H1 (cell line): ENCODE measurements around the gene RAD51B. TPM values are rescaled to one million over a fixed set of nuclear protein-coding genes. Genes with fewer than 3 reads are reported as not detected.

Source experiments
- CTCF ChIA-PET: fragments of 300-600 bp; sonication (Branson Sonifier 250); formaldehyde crosslinking; loops from one replicate; lab custom pipeline; 2021; ENCODE audit not compliant: partially characterized antibody; lab: Charles Lee
- POLR2A ChIA-PET: fragments of 300-600 bp; sonication (Branson Sonifier 250); formaldehyde crosslinking; loops from one replicate; lab custom pipeline; 2021; ENCODE audit warnings: inconsistent platforms; ENCODE audit not compliant: partially characterized antibody; lab: Charles Lee
- DNase-seq, 2 experiments: peaks; one replicate each; pipeline versions ENCODE4 v3.0.0 to v3.0.0-alpha.2; 2010 to 2022; ENCODE audit warnings: low spot score in 2 of 2, low read depth in 1 of 2, mixed read lengths in 1 of 2
- FAIRE-seq: peaks from 2 replicates; lab custom pipeline; 2011; peaks lifted over from hg19 to GRCh38; lab: Jason Lieb, UNC
- H2AFZ ChIP-seq: 2 replicates; pipeline ENCODE4 v1.8.1; 2012; ENCODE audit warnings: low read length, inconsistent platforms
- H2AK5ac ChIP-seq: 2 replicates; pipeline ENCODE4 v1.6.1; 2013; ENCODE audit warnings: low read depth, low read length
- H2BK120ac ChIP-seq: replicated peaks from 2 replicates; pipeline ENCODE3; 2013; ENCODE audit warnings: low read depth, low read length, inconsistent platforms
- H2BK12ac ChIP-seq: 2 replicates; pipeline ENCODE4 v1.6.1; 2013; ENCODE audit warnings: low read depth, low read length
- H2BK15ac ChIP-seq: 2 replicates; pipeline ENCODE4 v1.6.1; 2013; ENCODE audit warnings: low read length
- H2BK20ac ChIP-seq: 2 replicates; pipeline ENCODE4 v1.6.1; 2013; ENCODE audit warnings: low read length
- H2BK5ac ChIP-seq: 2 replicates; pipeline ENCODE4 v1.6.1; 2013; ENCODE audit warnings: low read depth, low read length
- H3K14ac ChIP-seq: 2 replicates; pipeline ENCODE4 v1.6.1; 2013; ENCODE audit warnings: inconsistent platforms; ENCODE audit not compliant: insufficient read length
- H3K18ac ChIP-seq: 2 replicates; pipeline ENCODE4 v1.6.1; 2013; ENCODE audit warnings: low read length; ENCODE audit errors: extremely low read depth
- H3K23ac ChIP-seq: 2 replicates; pipeline ENCODE4 v1.6.1; 2013; ENCODE audit warnings: inconsistent platforms; ENCODE audit not compliant: insufficient read length
- H3K23me2 ChIP-seq: 2 replicates; pipeline ENCODE4 v1.6.1; 2013; ENCODE audit warnings: low read depth, low read length
- H3K27ac ChIP-seq: 2 replicates; pipeline ENCODE4 v1.6.1; 2011; ENCODE audit warnings: low read depth, low read length, inconsistent platforms
- H3K27me3 ChIP-seq, 4 experiments: replicated peaks in 1 of 4; 1 replicate in 1 of 4; 2 replicates in 3 of 4; pipeline versions ENCODE4 v1.6.1 to v1.8.1; 2011 to 2013; ENCODE audit warnings: low read length in 3 of 4, mild to moderate bottlenecking in 3 of 4, inconsistent platforms in 2 of 4, mixed read lengths in 2 of 4, moderate library complexity in 1 of 4; ENCODE audit not compliant: control insufficient read depth in 3 of 4, insufficient read depth in 3 of 4; ENCODE audit errors: extremely low read depth in 1 of 4
- H3K36me3 ChIP-seq, 4 experiments: 2 replicates each; pipeline versions ENCODE4 v1.6.1 to v1.8.1; 2011 to 2013; ENCODE audit warnings: mild to moderate bottlenecking in 4 of 4, low read length in 3 of 4, moderate library complexity in 2 of 4, control low read depth in 1 of 4, inconsistent platforms in 1 of 4; ENCODE audit not compliant: insufficient read depth in 4 of 4, control insufficient read depth in 2 of 4
- H3K4ac ChIP-seq: replicated peaks from 2 replicates; pipeline ENCODE3; 2013; ENCODE audit warnings: low read length, low read depth, mixed read lengths, inconsistent platforms; ENCODE audit not compliant: insufficient read length
- H3K4me1 ChIP-seq, 4 experiments: replicated peaks in 1 of 4; 1 replicate in 1 of 4; 2 replicates in 3 of 4; pipeline versions ENCODE4 v1.6.1 to v1.8.1; 2011 to 2013; ENCODE audit warnings: low read length in 3 of 4, inconsistent platforms in 2 of 4, mixed read lengths in 1 of 4; ENCODE audit not compliant: insufficient read depth in 4 of 4, control insufficient read depth in 3 of 4
- H3K4me2 ChIP-seq, 2 experiments: 2 replicates each; pipeline versions ENCODE4 v1.6.1 to v1.8.1; 2011 to 2013; ENCODE audit warnings: low read depth in 2 of 2, low read length in 2 of 2, control low read depth in 1 of 2, inconsistent platforms in 1 of 2, mild to moderate bottlenecking in 1 of 2; ENCODE audit not compliant: insufficient read depth in 1 of 2
- H3K4me3 ChIP-seq, 4 experiments: fragments of 200-600, 300-600 bp in 1 of 4; sonication (generic), shearing (Covaris generic), sonication (Bioruptor Twin) in 1 of 4; 2 replicates each; pipeline versions ENCODE4 v1.5.1 to v1.8.1; 2011 to 2016; ENCODE audit warnings: low read length in 4 of 4, low read depth in 3 of 4, control low read depth in 2 of 4, inconsistent platforms in 2 of 4, mild to moderate bottlenecking in 2 of 4, mixed read lengths in 1 of 4, moderate library complexity in 1 of 4; ENCODE audit not compliant: insufficient read depth in 2 of 4; ENCODE audit errors: extremely low read depth in 1 of 4
- H3K56ac ChIP-seq: replicated peaks from 2 replicates; pipeline ENCODE3; 2013; ENCODE audit warnings: low read depth, mild to moderate bottlenecking, mixed read lengths, low read length, inconsistent platforms; ENCODE audit not compliant: insufficient read length
- H3K79me1 ChIP-seq: 2 replicates; pipeline ENCODE4 v1.6.1; 2013; ENCODE audit warnings: low read depth, low read length, control low read depth
- H3K79me2 ChIP-seq, 2 experiments: 2 replicates each; pipeline versions ENCODE4 v1.6.1 to v1.8.1; 2012 to 2013; ENCODE audit warnings: low read length in 2 of 2, mild to moderate bottlenecking in 2 of 2, inconsistent platforms in 1 of 2; ENCODE audit not compliant: insufficient read depth in 2 of 2, control insufficient read depth in 1 of 2
- H3K9ac ChIP-seq, 4 experiments: replicated peaks in 1 of 4; 1 replicate in 1 of 4; 2 replicates in 3 of 4; pipeline versions ENCODE4 v1.6.1 to v1.8.1; 2011 to 2013; ENCODE audit warnings: low read depth in 3 of 4, low read length in 3 of 4, control low read depth in 2 of 4, mild to moderate bottlenecking in 2 of 4, moderate library complexity in 2 of 4, inconsistent platforms in 1 of 4; ENCODE audit errors: extremely low read depth in 1 of 4
- H3K9me3 ChIP-seq, 2 experiments: 2 replicates each; pipeline versions ENCODE4 v1.6.1 to v1.8.1; 2012 to 2013; ENCODE audit warnings: mild to moderate bottlenecking in 2 of 2, moderate library complexity in 2 of 2, control low read depth in 1 of 2, inconsistent platforms in 1 of 2, low read depth in 1 of 2, low read length in 1 of 2, mixed read lengths in 1 of 2; ENCODE audit not compliant: insufficient read depth in 2 of 2
- H4K20me1 ChIP-seq, 2 experiments: replicated peaks in 1 of 2; 2 replicates each; pipeline versions ENCODE3 to v1.8.1; 2011 to 2013; ENCODE audit warnings: inconsistent platforms in 2 of 2, low read length in 2 of 2, mild to moderate bottlenecking in 1 of 2; ENCODE audit not compliant: insufficient read depth in 2 of 2, control insufficient read depth in 1 of 2
- H4K5ac ChIP-seq: 2 replicates; pipeline ENCODE4 v1.6.1; 2013; ENCODE audit warnings: low read length, low read depth, mixed read lengths, inconsistent platforms; ENCODE audit not compliant: insufficient read length
- H4K8ac ChIP-seq: 2 replicates; pipeline ENCODE4 v1.8.0; 2013; ENCODE audit warnings: mild to moderate bottlenecking, moderate library complexity, low read length, inconsistent platforms; ENCODE audit not compliant: insufficient read depth; ENCODE audit errors: extremely low read depth
- H4K91ac ChIP-seq: replicated peaks from 2 replicates; pipeline ENCODE3; 2013; ENCODE audit warnings: low read length, mixed read lengths, inconsistent platforms; ENCODE audit not compliant: insufficient read length
- EGR1 ChIP-seq: IDR thresholded peaks from 2 replicates; pipeline ENCODE4 v1.6.1; 2011; ENCODE audit warnings: low read depth, low read length, borderline replicate concordance
- JUND ChIP-seq: IDR thresholded peaks from 2 replicates; pipeline ENCODE4 v1.6.1; 2011; ENCODE audit warnings: mild to moderate bottlenecking, improper control_type of control experiment, low read length
- KDM1A ChIP-seq: fragments of 200-600, 300-600 bp; sonication (generic); IDR thresholded peaks from 2 replicates; pipeline ENCODE4 v1.7.1; 2016; ENCODE audit warnings: mild to moderate bottlenecking, low read length, borderline replicate concordance
- KDM4A ChIP-seq: IDR thresholded peaks from one replicate; pipeline ENCODE4 v1.7.1; 2012; ENCODE audit warnings: low read depth, mild to moderate bottlenecking, moderate library complexity, low read length, inconsistent platforms; ENCODE audit not compliant: severe bottlenecking
- NRF1 ChIP-seq: IDR thresholded peaks from 2 replicates; pipeline ENCODE4 v1.6.1; 2011; ENCODE audit warnings: mild to moderate bottlenecking, low read depth, low read length, improper control_type of control experiment
- SAP30 ChIP-seq: fragments of 300-600 bp; sonication (generic); IDR thresholded peaks from 2 replicates; pipeline ENCODE4 v1.7.1; 2012; ENCODE audit warnings: low read length, moderate library complexity, mild to moderate bottlenecking, inconsistent platforms; ENCODE audit not compliant: insufficient read depth, insufficient replicate concordance
- SIN3A ChIP-seq, 2 experiments: IDR thresholded peaks in 1 of 2; conservative IDR thresholded peaks in 1 of 2; 2 replicates each; pipeline ENCODE4 v1.6.1; 2011 to 2012; ENCODE audit warnings: low read length in 2 of 2, improper control_type of control experiment in 1 of 2, low read depth in 1 of 2, mild to moderate bottlenecking in 1 of 2
- TAF1 ChIP-seq: IDR thresholded peaks from 2 replicates; pipeline ENCODE4 v1.6.1; 2011; ENCODE audit warnings: mild to moderate bottlenecking, low read depth, low read length
- whole genome bisulfite sequencing, 2 experiments: shearing (Covaris generic) in 1 of 2; methylation state at CpG; one replicate each; pipeline versions ENCODE4 v1.1.6 to v1.1.7; 2013 to 2015; ENCODE audit warnings: low lambda C conversion rate in 2 of 2, mixed read lengths in 2 of 2, inconsistent platforms in 1 of 2, low coverage in 1 of 2, missing lambda C conversion rate in 1 of 2; ENCODE audit not compliant: insufficient replicate concordance in 2 of 2, insufficient coverage in 1 of 2, insufficient read length in 1 of 2; ENCODE audit errors: extremely low coverage in 1 of 2, missing lambda C conversion rate in 1 of 2; 5-methylcytosine and 5-hydroxymethylcytosine counted together
- polyA plus RNA-seq, 7 experiments: library from polyadenylated mRNA; depleted of rRNA in 3 of 7; stranded (reverse) in 5 of 7; unstranded in 2 of 7; fragments of >200 nt in 5 of 7; fragments of 200-250 nt in 2 of 7; gene quantifications; 1 replicate in 5 of 7; 2 replicates in 1 of 7; 4 replicates in 1 of 7; pipeline versions ENCODE4 v1.2.1 to v1.2.3, GENCODE V29; 2011 to 2013; ENCODE audit warnings: missing spikeins in 2 of 7, mixed read lengths in 2 of 7
- total RNA-seq: library from RNA; stranded (reverse); fragmentation: NEBNext Ultra II Directional; extraction: Animal tissue kit (Norgen Biotek cat#: 25700); gene quantifications from 2 replicates; pipeline ENCODE4 v1.2.1, GENCODE V29; 2021
- TF ChIP-seq, protein P1 (sequence below): IDR thresholded peaks from 2 replicates; pipeline ENCODE4 v1.6.1; 2012; ENCODE audit warnings: inconsistent platforms
- TF ChIP-seq, protein P2 (sequence below), 3 experiments: IDR thresholded peaks; 1 replicate in 2 of 3; 2 replicates in 1 of 3; pipeline versions ENCODE4 v1.5.1 to v1.6.1; 2011; ENCODE audit warnings: low read length in 3 of 3, mild to moderate bottlenecking in 3 of 3, inconsistent platforms in 2 of 3, low read depth in 1 of 3, moderate library complexity in 1 of 3; ENCODE audit not compliant: insufficient read depth in 1 of 3; ENCODE audit errors: control extremely low read depth in 1 of 3

RAD51B gene
- total and polyA plus RNA-seq, 2 of the 8 experiments (the other 6 are each of a cell fraction or from before 2014, with no cell fraction given): 3.9 to 14.9 TPM

DNA sequence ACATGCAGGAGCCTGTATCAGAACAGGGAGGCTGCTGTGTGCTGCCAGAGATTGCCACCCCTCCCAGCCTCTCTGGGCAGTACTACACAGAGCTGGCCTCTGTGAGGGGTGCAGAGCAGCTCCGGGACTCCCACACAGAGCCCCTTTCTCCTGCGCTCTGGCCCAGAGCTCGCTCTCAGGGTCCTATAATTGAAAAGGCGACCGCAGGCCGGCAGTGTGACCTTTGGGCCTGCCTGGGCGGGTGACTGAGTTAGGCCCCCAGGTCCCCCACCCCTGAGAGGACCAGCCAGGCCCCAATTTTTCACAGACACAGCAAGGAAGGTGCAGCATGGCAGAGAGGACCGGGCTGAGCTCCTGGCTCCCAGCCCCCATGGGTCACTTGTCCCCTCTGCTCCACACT lies 836.9 kb downstream of the RAD51B start:
- no peak overlapping the region for H4K91ac ChIP-seq
- H4K20me1 ChIP-seq: no peaks in the 10 kb centered on the region
- no peaks in the 10 kb centered on the region for H3K9me3 ChIP-seq
- H3K18ac ChIP-seq: no peak overlapping the region
- H3K14ac ChIP-seq: no peak overlapping the region
- H3K56ac ChIP-seq: no peak overlapping the region
- no peaks in the 10 kb centered on the region for H3K79me1 ChIP-seq
- no peaks in the 10 kb centered on the region for H3K79me2 ChIP-seq
- CTCF ChIA-PET: interaction anchor here (0.6 to 3.3 kb wide), 9 partner anchors 19 to 418 kb away, joined by 3 to 11 read pairs (median 3); no protein-coding TSS in a partner anchor
- H2BK12ac ChIP-seq: no peak overlapping the region
- no peaks in the 10 kb centered on the region for H3K36me3 ChIP-seq
- H3K9ac ChIP-seq: no peak overlapping the region
- H2BK15ac ChIP-seq: no peak overlapping the region
- H3K23me2 ChIP-seq: no peaks in the 10 kb centered on the region
- H2BK120ac ChIP-seq: no peak overlapping the region
- no peaks in the 10 kb centered on the region; a peak in 1 of 7 replicates for H3K27me3 ChIP-seq
- no peak overlapping the region for H3K4me3 ChIP-seq
- peaks cover 0 to 2% (median 0%) of the 10 kb centered on the region in 4 experiments; a peak in 1 of 7 replicates for H3K4me1 ChIP-seq
- no peak overlapping the region for H2BK5ac ChIP-seq
- H3K4ac ChIP-seq: no peak overlapping the region
- peak overlapping the region; percentile 17; the same call in 1 of the 2 replicates for H4K8ac ChIP-seq
- no peak overlapping the region for H3K23ac ChIP-seq
- no peak overlapping the region for H2AFZ ChIP-seq
- peak in 1 of 2 experiments; percentile 34 for DNase-seq
- POLR2A ChIA-PET: interaction anchor here (0.8 kb wide), 1 partner anchor 206 kb away, joined by 4 read pairs; no protein-coding TSS in a partner anchor
- WGBS, 2 experiments: 82% methylated on average over 8 of the region's 8 CpGs; no CpG with 5 or more reads in 1 of the 2 experiments
- H2AK5ac ChIP-seq: no peak overlapping the region
- H3K4me2 ChIP-seq: no peak overlapping the region
- H3K27ac ChIP-seq: no peak overlapping the region
- no peak for FAIRE-seq
- no peak overlapping the region for H2BK20ac ChIP-seq
- no peak overlapping the region for H4K5ac ChIP-seq
- TF ChIP-seq, protein P1, sequence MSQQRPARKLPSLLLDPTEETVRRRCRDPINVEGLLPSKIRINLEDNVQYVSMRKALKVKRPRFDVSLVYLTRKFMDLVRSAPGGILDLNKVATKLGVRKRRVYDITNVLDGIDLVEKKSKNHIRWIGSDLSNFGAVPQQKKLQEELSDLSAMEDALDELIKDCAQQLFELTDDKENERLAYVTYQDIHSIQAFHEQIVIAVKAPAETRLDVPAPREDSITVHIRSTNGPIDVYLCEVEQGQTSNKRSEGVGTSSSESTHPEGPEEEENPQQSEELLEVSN: no peak
- TF ChIP-seq KDM1A (no peak), EGR1 (no peak), SAP30 (no peak), KDM4A (no peak), TAF1 (no peak), JUND (no peak), NRF1 (no peak), SIN3A (conservative IDR thresholded peaks at IDR 0.05 in 1 of 2, IDR thresholded peaks at IDR 0.05 in 1 of 2; ENCODE audit: low read depth in 1 of 2, low read length in 2 of 2) (no peak)
- TF ChIP-seq, protein P2, sequence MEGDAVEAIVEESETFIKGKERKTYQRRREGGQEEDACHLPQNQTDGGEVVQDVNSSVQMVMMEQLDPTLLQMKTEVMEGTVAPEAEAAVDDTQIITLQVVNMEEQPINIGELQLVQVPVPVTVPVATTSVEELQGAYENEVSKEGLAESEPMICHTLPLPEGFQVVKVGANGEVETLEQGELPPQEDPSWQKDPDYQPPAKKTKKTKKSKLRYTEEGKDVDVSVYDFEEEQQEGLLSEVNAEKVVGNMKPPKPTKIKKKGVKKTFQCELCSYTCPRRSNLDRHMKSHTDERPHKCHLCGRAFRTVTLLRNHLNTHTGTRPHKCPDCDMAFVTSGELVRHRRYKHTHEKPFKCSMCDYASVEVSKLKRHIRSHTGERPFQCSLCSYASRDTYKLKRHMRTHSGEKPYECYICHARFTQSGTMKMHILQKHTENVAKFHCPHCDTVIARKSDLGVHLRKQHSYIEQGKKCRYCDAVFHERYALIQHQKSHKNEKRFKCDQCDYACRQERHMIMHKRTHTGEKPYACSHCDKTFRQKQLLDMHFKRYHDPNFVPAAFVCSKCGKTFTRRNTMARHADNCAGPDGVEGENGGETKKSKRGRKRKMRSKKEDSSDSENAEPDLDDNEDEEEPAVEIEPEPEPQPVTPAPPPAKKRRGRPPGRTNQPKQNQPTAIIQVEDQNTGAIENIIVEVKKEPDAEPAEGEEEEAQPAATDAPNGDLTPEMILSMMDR (IDR thresholded peaks at IDR 0.05; ENCODE audit: control extremely low read depth in 1 of 3, insufficient read depth in 1 of 3, low read depth in 1 of 3, low read length in 3 of 3): no peak
